Measurements from ENCODE around the gene RALGAPA1. TPM values are rescaled to one million over a fixed set of nuclear protein-coding genes. Genes with fewer than 3 reads are reported as not detected.

RALGAPA1 gene
- total and polyA plus RNA-seq, 2 of the 13 experiments (the other 11 are each of a cell fraction or from before 2014, with no cell fraction given) = 65.0 to 89.2 TPM

DNA sequence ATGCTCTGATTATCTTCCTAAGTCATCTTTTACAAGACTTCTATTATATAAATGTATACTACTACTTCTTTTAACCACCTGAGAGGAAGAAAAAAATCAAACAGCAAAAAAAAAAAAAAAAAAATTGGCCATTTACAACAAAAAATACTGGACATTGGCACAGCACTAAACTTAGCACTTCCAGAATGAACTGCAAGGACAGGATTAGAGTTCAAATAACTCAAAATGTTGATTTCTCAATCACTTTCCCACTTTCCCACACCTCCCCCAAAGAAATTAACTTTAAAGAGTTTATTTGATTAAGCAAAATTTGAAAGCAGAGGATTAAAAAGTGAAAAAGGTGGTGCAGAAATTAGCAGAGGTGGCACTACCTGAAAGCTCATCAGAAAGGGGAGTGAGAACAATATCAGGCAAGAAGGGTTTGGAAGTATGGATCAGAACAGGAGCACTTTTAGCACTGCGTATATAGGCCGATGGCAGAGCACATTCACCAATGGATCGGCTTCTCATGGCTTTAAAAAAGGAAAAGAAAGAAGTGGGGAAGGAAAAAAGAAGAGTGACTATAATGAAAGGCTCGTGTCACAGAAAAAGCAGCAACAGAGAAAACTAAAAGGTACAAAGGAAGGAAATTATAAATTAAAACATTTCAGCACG, 109.2 kb downstream of the RALGAPA1 start:
- CTCF ChIA-PET (ENCODE audit: low intra/inter-chr PET ratio, low total read pairs) = no interaction called here
- BruUV-seq (replicated peaks) = no TSS peak
- POLR2A ChIA-PET = no interaction called here
- ATAC-seq (no peak; the same call in 2 of the 3 replicates), FAIRE-seq (no peak), DNase-seq (ENCODE audit: low spot score) (no peak)
- Histone ChIP-seq H3K27me3 (ENCODE audit: control insufficient read depth in 1 of 2, insufficient read depth in 2 of 2, low read length in 2 of 2) (no peaks in the 10 kb centered on the region), H3K27ac (ENCODE audit: extremely low read length, insufficient read depth, low read length) (no peak overlapping the region), H3K4me1 (ENCODE audit: insufficient read depth, low read length) (no peaks in the 10 kb centered on the region), H3K36me3 (replicated peaks in 1 of 2; ENCODE audit: control insufficient read depth in 1 of 2, insufficient read depth in 2 of 2, low read length in 2 of 2) (peaks cover 2 to 10% of the 10 kb centered on the region in 2 experiments; a peak in 3 of 5 replicates), H2AFZ (ENCODE audit: low read length) (no peak overlapping the region), H3K79me2 (ENCODE audit: insufficient read depth, low read length) (no peaks in the 10 kb centered on the region), H3K4me2 (ENCODE audit: low read depth, low read length) (no peak overlapping the region), H3K4me3 (replicated peaks in 1 of 3; ENCODE audit: insufficient read depth in 1 of 3, low read depth in 2 of 3, low read length in 3 of 3) (no peak overlapping the region), H4K20me1 (ENCODE audit: insufficient read depth, low read length) (no peaks in the 10 kb centered on the region), H3K9ac (ENCODE audit: insufficient read depth, low read depth, low read length) (no peak overlapping the region), H3K9me3 (ENCODE audit: low read length) (no peaks in the 10 kb centered on the region)
- intact Hi-C loops (cut with micrococcal nuclease; ENCODE audit: unreplicated experiment) (no loop called here), in situ Hi-C loops (cut with HindIII; ENCODE audit: extremely low pct_ligation_motif_present, low pct_unique_long_range_greater_than_20kb) (loop anchor here (10.0 kb wide), 1 partner anchor 115 kb away; no protein-coding TSS in a partner anchor)
- TF ChIP-seq ZNF678 (CRISPR knock-in tag; IDR thresholded peaks at IDR 0.05) = no peak
- no peak for TF ChIP-seq MED8 (CRISPR knock-in tag; IDR thresholded peaks at IDR 0.05; ENCODE audit: insufficient replicate concordance)
- no peak for TF ChIP-seq ZNF589 (CRISPR knock-in tag; conservative IDR thresholded peaks at IDR 0.05)
- WGBS (ENCODE audit: low lambda C conversion rate) = 95% methylated on average over 5 of the region's 5 CpGs

DNA sequence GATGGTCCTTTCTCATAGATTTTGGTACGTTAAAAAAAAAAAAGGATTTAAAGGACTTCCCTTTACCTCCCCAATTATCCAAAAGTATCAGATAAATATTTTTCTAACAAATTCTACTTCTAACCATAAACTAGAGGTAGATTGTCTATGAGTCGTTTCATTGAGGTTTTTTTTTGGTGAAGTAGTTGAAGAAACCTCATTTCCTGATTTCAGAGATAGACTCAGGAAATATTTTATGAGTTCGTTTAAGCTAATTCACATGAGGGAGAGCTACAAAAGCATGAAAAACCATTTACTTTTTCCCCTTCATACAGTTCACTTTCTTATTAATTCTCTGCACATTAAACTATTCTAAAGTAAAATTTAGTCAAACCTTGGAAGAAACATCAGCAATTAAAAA, 112.5 kb downstream of the RALGAPA1 start:
- no peak for FAIRE-seq

More for the DNA sequence above, 112.5 kb downstream of the RALGAPA1 start:
- in situ Hi-C loops (cut with HindIII; ENCODE audit: extremely low pct_ligation_motif_present, low pct_unique_long_range_greater_than_20kb) (loop anchor here (10.0 kb wide), 1 partner anchor 118 kb away; no protein-coding TSS in a partner anchor), intact Hi-C loops (cut with micrococcal nuclease; ENCODE audit: unreplicated experiment) (no loop called here)
- Histone ChIP-seq H3K27me3 (ENCODE audit: control insufficient read depth in 1 of 2, insufficient read depth in 2 of 2, low read length in 2 of 2) (no peaks in the 10 kb centered on the region), H3K36me3 (replicated peaks in 1 of 2; ENCODE audit: control insufficient read depth in 1 of 2, insufficient read depth in 2 of 2, low read length in 2 of 2) (peaks cover 0 to 4% of the 10 kb centered on the region in 2 experiments; a peak in 2 of 5 replicates), H3K79me2 (ENCODE audit: insufficient read depth, low read length) (no peaks in the 10 kb centered on the region), H3K4me2 (ENCODE audit: low read depth, low read length) (no peak overlapping the region), H3K27ac (ENCODE audit: extremely low read length, insufficient read depth, low read length) (no peak overlapping the region), H3K4me3 (replicated peaks in 1 of 3; ENCODE audit: insufficient read depth in 1 of 3, low read depth in 2 of 3, low read length in 3 of 3) (no peak overlapping the region), H4K20me1 (ENCODE audit: insufficient read depth, low read length) (no peaks in the 10 kb centered on the region), H3K9ac (ENCODE audit: insufficient read depth, low read depth, low read length) (no peak overlapping the region), H3K9me3 (ENCODE audit: low read length) (no peaks in the 10 kb centered on the region), H3K4me1 (ENCODE audit: insufficient read depth, low read length) (no peaks in the 10 kb centered on the region), H2AFZ (ENCODE audit: low read length) (no peak overlapping the region)
- CTCF ChIA-PET (ENCODE audit: low intra/inter-chr PET ratio, low total read pairs) = no interaction called here
- ATAC-seq (no peak), DNase-seq (ENCODE audit: low spot score) (no peak)
- POLR2A ChIA-PET = no interaction called here
- no TSS peak for BruUV-seq (replicated peaks)
- TF ChIP-seq, protein P1, sequence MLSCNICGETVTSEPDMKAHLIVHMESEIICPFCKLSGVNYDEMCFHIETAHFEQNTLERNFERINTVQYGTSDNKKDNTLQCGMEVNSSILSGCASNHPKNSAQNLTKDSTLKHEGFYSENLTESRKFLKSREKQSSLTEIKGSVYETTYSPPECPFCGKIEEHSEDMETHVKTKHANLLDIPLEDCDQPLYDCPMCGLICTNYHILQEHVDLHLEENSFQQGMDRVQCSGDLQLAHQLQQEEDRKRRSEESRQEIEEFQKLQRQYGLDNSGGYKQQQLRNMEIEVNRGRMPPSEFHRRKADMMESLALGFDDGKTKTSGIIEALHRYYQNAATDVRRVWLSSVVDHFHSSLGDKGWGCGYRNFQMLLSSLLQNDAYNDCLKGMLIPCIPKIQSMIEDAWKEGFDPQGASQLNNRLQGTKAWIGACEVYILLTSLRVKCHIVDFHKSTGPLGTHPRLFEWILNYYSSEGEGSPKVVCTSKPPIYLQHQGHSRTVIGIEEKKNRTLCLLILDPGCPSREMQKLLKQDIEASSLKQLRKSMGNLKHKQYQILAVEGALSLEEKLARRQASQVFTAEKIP (CRISPR knock-in tag; IDR thresholded peaks at IDR 0.05; ENCODE audit: borderline replicate concordance) = no peak
- TF ChIP-seq SMARCE1 (IDR thresholded peaks at IDR 0.05; ENCODE audit: borderline replicate concordance) (no peak), NR2F2 (IDR thresholded peaks at IDR 0.05; ENCODE audit: borderline replicate concordance, low read depth) (no peak), ZNF282 (IDR thresholded peaks at IDR 0.05; ENCODE audit: partially characterized antibody) (no peak), ZNF33B (CRISPR knock-in tag; IDR thresholded peaks at IDR 0.05) (no peak), KDM5B (CRISPR knock-in tag; IDR thresholded peaks at IDR 0.05; ENCODE audit: borderline replicate concordance) (no peak), ZNF142 (CRISPR knock-in tag; IDR thresholded peaks at IDR 0.05) (no peak)
- WGBS (ENCODE audit: low lambda C conversion rate) = 90% methylated on average over 3 of the region's 3 CpGs
